K562 (cell line): ENCODE results near the gene ASIC1. TPM values are rescaled to one million over a fixed set of nuclear protein-coding genes. Genes with fewer than 3 reads are reported as not detected.

ENCODE experiments used
- ASH1L ChIP-seq: fragments of 450-650 bp; IDR thresholded peaks from 2 replicates; pipeline ENCODE4 v1.6.1; 2018; ENCODE audit warnings: borderline replicate concordance, mild to moderate bottlenecking, low read depth; ENCODE audit not compliant: partially characterized antibody
- BRCA1 ChIP-seq, 2 experiments: fragments of 450-650 bp in 1 of 2; sonication (generic) in 1 of 2; formaldehyde crosslinking in 1 of 2; IDR thresholded peaks; 2 replicates each; pipeline versions ENCODE4 v1.5.0 to v1.6.1; 2017 to 2020; ENCODE audit warnings: mild to moderate bottlenecking in 1 of 2, missing genetic modification reagents in 1 of 2
- DMBX1 ChIP-seq: fragments of 250-450 bp; sonication (Bioruptor Pico); IDR thresholded peaks from 2 replicates; pipeline ENCODE4 v1.8.0; 2022; ENCODE audit warnings: inconsistent platforms, mild to moderate bottlenecking, moderate library complexity, borderline replicate concordance
- GATA2 ChIP-seq: sonication (generic); formaldehyde crosslinking; IDR thresholded peaks from 2 replicates; pipeline ENCODE4 v1.4.0; 2020; ENCODE audit warnings: mild to moderate bottlenecking, missing genetic modification reagents
- PHF8 ChIP-seq: fragments of 200-600 bp; sonication (generic); IDR thresholded peaks from 2 replicates; pipeline ENCODE4 v1.6.1; 2012; ENCODE audit warnings: mixed run types, mild to moderate bottlenecking, inconsistent platforms, low read length, moderate library complexity, borderline replicate concordance
- PTRF ChIP-seq: fragments of 450-650 bp; IDR thresholded peaks from 2 replicates; pipeline ENCODE4 v1.6.1; 2016; ENCODE audit warnings: mild to moderate bottlenecking, missing genetic modification characterization, missing compliant biosample characterization
- RUNX1 ChIP-seq: sonication (generic); IDR thresholded peaks from 2 replicates; pipeline ENCODE4 v1.6.1; 2016; ENCODE audit warnings: antibody characterized with exemption, low read depth
- SNAPC5 ChIP-seq: fragments of 250-450 bp; sonication (Bioruptor Pico); IDR thresholded peaks from 2 replicates; pipeline ENCODE4 v1.8.0; 2021; ENCODE audit warnings: moderate library complexity, mild to moderate bottlenecking, inconsistent platforms
- TEAD2 ChIP-seq: fragments of 450-650 bp; IDR thresholded peaks from 2 replicates; pipeline ENCODE4 v1.6.1; 2016; ENCODE audit warnings: missing genetic modification characterization, control low read depth, missing compliant biosample characterization
- ZZZ3 ChIP-seq: fragments of 450-650 bp; IDR thresholded peaks from 2 replicates; pipeline ENCODE4 v1.6.1; 2016; ENCODE audit warnings: antibody characterized with exemption, mild to moderate bottlenecking, moderate library complexity
- polyA plus RNA-seq, 8 experiments: library from polyadenylated mRNA; depleted of rRNA in 4 of 8; stranded (reverse) in 5 of 8; unstranded in 3 of 8; fragments of >200 nt; fragmentation: Nextera tagmentation in 2 of 8; fragmentation: Illumina TruSeq in 1 of 8; extraction: Ambion mirVana in 2 of 8; extraction: Trizol in 1 of 8; gene quantifications; 2 replicates each; pipeline versions ENCODE4 v1.2.1 to v1.2.3, GENCODE V29; 2011 to 2014; ENCODE audit warnings: inconsistent platforms in 1 of 8, missing spikeins in 1 of 8
- total RNA-seq, 7 experiments: library from RNA; depleted of rRNA in 6 of 7; stranded (reverse); fragments of >200 nt in 6 of 7; fragmentation: Illumina TruSeq in 2 of 7; extraction: Trizol in 2 of 7; gene quantifications; 2 replicates each; pipeline versions ENCODE4 v1.2.1 to v1.2.3, GENCODE V29; 2011 to 2021; ENCODE audit warnings: low replicate concordance in 1 of 7
- TF ChIP-seq, protein P1 (sequence below), 2 experiments: fragments of 150-350 bp in 1 of 2; IDR thresholded peaks; 2 replicates each; pipeline ENCODE4 v1.6.1; 2012 to 2016; ENCODE audit warnings: low read depth in 2 of 2, low read length in 2 of 2, mild to moderate bottlenecking in 1 of 2, moderate library complexity in 1 of 2
- TF ChIP-seq, protein P2 (sequence below), 2 experiments: IDR thresholded peaks in 1 of 2; conservative IDR thresholded peaks in 1 of 2; 2 replicates each; pipeline ENCODE4 v1.6.1; 2016; ENCODE audit warnings: low read depth in 2 of 2, mild to moderate bottlenecking in 1 of 2, missing compliant biosample characterization in 1 of 2, missing genetic modification characterization in 1 of 2, moderate library complexity in 1 of 2
- TF ChIP-seq, protein P3 (sequence below): fragments of 250-450 bp; sonication (Bioruptor Pico); IDR thresholded peaks from 2 replicates; pipeline ENCODE4 v1.5.0; 2022; ENCODE audit warnings: mild to moderate bottlenecking
- TF ChIP-seq, protein P4 (sequence below): IDR thresholded peaks from 2 replicates; pipeline ENCODE4 v1.6.1; 2011; ENCODE audit warnings: borderline replicate concordance, low read depth, mild to moderate bottlenecking, moderate library complexity, low read length; ENCODE audit not compliant: insufficient read depth, poor library complexity, severe bottlenecking

ASIC1 gene
- total and polyA plus RNA-seq, 9 of the 15 experiments (the other 6 are each of a cell fraction or from before 2014, with no cell fraction given) = 0.01 to 1.7 (median 0.45) TPM

DNA sequence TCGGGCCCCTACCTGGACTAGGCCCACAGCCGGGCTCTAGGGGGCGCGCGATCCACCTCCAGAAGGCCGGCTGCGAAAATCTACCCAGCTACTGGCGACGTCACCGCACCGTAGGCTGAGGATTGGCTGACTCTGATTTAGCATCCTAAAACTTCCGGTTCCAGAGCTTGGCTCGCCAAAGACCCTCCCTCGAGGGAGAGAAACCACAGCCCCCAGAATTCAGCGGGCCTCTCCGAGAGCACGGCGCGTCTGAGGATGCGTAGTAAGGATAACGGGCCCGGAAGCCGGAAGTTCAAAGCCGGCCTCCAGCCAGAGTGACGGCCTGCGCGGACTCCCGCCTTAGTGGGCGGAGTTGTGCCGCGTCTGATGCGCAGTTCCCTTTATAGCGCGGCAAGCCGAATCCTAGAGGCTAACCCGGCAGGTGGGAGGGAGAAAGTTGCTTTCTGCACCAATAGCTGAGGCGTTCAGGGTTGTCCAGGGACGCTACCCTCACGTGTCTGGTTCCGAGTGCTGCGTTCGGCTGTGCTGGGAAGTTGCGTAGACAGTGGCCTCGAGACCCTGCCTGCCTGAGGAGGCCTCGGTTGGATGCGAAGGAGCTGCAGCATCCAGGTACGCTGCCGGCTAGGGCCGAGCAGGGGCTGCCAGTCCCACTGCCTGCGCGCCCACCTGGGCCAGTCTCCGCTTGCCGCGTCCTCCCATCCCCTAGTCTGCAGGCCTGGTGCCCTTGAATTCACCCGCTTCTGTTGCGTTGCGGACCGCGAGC, 54.5 kb downstream of the ASIC1 start, which contains the start of gene COX14 (continued):
- TF ChIP-seq, protein P1, sequence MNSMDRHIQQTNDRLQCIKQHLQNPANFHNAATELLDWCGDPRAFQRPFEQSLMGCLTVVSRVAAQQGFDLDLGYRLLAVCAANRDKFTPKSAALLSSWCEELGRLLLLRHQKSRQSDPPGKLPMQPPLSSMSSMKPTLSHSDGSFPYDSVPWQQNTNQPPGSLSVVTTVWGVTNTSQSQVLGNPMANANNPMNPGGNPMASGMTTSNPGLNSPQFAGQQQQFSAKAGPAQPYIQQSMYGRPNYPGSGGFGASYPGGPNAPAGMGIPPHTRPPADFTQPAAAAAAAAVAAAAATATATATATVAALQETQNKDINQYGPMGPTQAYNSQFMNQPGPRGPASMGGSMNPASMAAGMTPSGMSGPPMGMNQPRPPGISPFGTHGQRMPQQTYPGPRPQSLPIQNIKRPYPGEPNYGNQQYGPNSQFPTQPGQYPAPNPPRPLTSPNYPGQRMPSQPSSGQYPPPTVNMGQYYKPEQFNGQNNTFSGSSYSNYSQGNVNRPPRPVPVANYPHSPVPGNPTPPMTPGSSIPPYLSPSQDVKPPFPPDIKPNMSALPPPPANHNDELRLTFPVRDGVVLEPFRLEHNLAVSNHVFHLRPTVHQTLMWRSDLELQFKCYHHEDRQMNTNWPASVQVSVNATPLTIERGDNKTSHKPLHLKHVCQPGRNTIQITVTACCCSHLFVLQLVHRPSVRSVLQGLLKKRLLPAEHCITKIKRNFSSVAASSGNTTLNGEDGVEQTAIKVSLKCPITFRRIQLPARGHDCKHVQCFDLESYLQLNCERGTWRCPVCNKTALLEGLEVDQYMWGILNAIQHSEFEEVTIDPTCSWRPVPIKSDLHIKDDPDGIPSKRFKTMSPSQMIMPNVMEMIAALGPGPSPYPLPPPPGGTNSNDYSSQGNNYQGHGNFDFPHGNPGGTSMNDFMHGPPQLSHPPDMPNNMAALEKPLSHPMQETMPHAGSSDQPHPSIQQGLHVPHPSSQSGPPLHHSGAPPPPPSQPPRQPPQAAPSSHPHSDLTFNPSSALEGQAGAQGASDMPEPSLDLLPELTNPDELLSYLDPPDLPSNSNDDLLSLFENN (IDR thresholded peaks at IDR 0.05; ENCODE audit: low read depth in 2 of 2, low read length in 2 of 2) = no peak
- TF ChIP-seq BRCA1 (IDR thresholded peaks at IDR 0.05) (no peak), BRCA1 (CRISPR knock-in tag; IDR thresholded peaks at IDR 0.05) (no peak), DMBX1 (CRISPR knock-in tag) (no peak), ZZZ3 (no peak), ASH1L (peak; percentile 46), PTRF (tag) (no peak), PHF8 (peak; percentile 94), TEAD2 (tag) (no peak), SNAPC5 (no peak), GATA2 (CRISPR knock-in tag) (no peak), RUNX1 (0 out of 2 replicates have a peak, but pooled peaks have one; percentile 69)
- TF ChIP-seq, protein P2, sequence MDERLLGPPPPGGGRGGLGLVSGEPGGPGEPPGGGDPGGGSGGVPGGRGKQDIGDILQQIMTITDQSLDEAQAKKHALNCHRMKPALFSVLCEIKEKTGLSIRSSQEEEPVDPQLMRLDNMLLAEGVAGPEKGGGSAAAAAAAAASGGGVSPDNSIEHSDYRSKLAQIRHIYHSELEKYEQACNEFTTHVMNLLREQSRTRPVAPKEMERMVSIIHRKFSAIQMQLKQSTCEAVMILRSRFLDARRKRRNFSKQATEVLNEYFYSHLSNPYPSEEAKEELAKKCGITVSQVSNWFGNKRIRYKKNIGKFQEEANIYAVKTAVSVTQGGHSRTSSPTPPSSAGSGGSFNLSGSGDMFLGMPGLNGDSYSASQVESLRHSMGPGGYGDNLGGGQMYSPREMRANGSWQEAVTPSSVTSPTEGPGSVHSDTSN (CRISPR knock-in tag; IDR thresholded peaks at IDR 0.05; ENCODE audit: low read depth) = peak; percentile 43; the same call in 1 of the 2 replicates
- TF ChIP-seq, protein P2 (tag; conservative IDR thresholded peaks at IDR 0.05; ENCODE audit: low read depth) = peak; percentile 92
- TF ChIP-seq, protein P3, sequence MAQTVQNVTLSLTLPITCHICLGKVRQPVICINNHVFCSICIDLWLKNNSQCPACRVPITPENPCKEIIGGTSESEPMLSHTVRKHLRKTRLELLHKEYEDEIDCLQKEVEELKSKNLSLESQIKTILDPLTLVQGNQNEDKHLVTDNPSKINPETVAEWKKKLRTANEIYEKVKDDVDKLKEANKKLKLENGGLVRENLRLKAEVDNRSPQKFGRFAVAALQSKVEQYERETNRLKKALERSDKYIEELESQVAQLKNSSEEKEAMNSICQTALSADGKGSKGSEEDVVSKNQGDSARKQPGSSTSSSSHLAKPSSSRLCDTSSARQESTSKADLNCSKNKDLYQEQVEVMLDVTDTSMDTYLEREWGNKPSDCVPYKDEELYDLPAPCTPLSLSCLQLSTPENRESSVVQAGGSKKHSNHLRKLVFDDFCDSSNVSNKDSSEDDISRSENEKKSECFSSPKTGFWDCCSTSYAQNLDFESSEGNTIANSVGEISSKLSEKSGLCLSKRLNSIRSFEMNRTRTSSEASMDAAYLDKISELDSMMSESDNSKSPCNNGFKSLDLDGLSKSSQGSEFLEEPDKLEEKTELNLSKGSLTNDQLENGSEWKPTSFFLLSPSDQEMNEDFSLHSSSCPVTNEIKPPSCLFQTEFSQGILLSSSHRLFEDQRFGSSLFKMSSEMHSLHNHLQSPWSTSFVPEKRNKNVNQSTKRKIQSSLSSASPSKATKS (CRISPR knock-in tag) = no peak; the same call in 1 of the 2 replicates
- TF ChIP-seq, protein P4, sequence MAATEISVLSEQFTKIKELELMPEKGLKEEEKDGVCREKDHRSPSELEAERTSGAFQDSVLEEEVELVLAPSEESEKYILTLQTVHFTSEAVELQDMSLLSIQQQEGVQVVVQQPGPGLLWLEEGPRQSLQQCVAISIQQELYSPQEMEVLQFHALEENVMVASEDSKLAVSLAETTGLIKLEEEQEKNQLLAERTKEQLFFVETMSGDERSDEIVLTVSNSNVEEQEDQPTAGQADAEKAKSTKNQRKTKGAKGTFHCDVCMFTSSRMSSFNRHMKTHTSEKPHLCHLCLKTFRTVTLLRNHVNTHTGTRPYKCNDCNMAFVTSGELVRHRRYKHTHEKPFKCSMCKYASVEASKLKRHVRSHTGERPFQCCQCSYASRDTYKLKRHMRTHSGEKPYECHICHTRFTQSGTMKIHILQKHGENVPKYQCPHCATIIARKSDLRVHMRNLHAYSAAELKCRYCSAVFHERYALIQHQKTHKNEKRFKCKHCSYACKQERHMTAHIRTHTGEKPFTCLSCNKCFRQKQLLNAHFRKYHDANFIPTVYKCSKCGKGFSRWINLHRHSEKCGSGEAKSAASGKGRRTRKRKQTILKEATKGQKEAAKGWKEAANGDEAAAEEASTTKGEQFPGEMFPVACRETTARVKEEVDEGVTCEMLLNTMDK = peak; percentile 91
